Measurements from ENCODE around the gene PKN3.

DNA sequence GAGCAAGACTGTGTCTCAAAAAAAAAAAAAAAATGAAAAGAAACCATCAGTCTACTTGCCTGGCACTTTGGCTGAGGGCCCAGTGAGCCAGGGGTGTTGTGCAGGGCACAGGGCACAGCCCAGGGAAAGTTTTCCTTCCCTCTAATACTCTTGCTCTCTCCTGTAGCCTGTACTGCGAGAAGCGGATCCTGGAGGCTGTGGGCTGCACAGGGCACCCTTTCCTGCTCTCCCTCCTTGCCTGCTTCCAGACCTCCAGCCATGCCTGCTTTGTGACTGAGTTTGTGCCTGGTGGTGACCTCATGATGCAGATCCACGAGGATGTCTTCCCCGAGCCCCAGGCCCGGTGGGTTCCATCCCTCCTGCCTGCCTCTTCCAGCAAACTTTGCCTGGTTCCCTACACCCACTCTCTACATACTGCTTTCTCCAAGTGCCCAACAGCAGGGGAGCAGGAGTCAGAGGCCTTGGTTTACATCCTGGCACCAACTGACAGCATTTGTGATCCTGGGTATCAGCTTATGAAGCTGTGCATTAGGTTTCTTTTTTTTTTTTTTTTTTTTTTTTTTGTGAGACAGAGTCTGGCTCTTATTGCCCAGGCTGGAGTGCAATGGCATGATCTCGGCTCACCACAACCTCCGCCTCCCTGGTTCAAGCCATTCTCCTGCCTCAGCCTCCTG, 14.4 kb downstream of the PKN3 start:
- TF ChIP-seq ZNF565 (CRISPR knock-in tag; conservative IDR thresholded peaks at IDR 0.05; ENCODE audit: low read depth) (no peak), TCF4 (CRISPR knock-in tag; IDR thresholded peaks at IDR 0.05; ENCODE audit: borderline replicate concordance) (no peak), ZFP30 (CRISPR knock-in tag; IDR thresholded peaks at IDR 0.05) (no peak)
